VCaP (cell line): ENCODE results near the gene LRAT.
A peak's percentile ranks its signal among the peaks of the same experiment; 100 is the strongest.

Experiments used
- H3K27ac ChIP-seq: fragments of 450-650 bp; 2 replicates; pipeline ENCODE4 v1.5.1; 2017
- TF ChIP-seq, protein P1 (sequence below): fragments of 450-650 bp; conservative IDR thresholded peaks from 2 replicates; pipeline ENCODE4 v1.5.1; 2017; ENCODE audit warnings: mild to moderate bottlenecking, moderate library complexity

LRAT gene

DNA sequence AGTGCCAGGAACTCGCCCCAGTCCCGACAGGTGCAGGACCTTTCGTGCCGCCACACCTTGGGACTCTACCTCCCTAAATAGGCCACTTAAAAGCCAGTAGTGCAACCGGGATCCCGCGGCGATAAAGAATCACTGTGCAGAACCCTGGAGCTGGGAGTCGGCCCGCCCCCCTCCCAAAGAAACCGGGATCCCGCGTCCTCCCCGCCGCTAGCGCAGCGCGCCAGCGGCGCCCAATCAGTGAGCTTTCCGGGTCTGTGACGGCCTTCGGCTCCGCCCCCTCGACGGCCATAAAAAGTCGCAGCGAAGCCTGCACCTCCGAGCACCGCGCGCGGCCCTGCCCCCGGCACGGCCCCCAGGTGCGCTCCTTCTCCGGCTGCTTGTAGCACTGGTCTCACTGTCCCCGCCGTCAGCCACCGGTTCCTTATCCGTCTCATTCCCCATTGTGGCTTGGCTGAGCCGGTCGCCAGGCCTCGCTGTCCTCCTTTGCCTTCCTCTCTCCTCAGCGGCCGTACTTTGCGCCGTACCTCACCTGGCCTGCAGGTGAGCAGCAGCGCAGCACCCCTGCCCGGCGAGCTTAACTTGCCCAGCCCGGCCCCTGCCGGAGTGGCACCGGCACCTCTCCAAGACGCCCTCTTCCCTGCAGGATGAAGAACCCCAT lies at the start of gene LRAT:
Gene LRAT, plus strand, starts transcription at position 318 of the 658 bp plus-strand sequence. Its CDS starts 327 bp downstream, at position 645.
- H3K27ac ChIP-seq, result peak within 1 kb of the TSS; percentile 58
- TF ChIP-seq, protein P1, sequence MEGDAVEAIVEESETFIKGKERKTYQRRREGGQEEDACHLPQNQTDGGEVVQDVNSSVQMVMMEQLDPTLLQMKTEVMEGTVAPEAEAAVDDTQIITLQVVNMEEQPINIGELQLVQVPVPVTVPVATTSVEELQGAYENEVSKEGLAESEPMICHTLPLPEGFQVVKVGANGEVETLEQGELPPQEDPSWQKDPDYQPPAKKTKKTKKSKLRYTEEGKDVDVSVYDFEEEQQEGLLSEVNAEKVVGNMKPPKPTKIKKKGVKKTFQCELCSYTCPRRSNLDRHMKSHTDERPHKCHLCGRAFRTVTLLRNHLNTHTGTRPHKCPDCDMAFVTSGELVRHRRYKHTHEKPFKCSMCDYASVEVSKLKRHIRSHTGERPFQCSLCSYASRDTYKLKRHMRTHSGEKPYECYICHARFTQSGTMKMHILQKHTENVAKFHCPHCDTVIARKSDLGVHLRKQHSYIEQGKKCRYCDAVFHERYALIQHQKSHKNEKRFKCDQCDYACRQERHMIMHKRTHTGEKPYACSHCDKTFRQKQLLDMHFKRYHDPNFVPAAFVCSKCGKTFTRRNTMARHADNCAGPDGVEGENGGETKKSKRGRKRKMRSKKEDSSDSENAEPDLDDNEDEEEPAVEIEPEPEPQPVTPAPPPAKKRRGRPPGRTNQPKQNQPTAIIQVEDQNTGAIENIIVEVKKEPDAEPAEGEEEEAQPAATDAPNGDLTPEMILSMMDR, result peak; percentile 62

DNA sequence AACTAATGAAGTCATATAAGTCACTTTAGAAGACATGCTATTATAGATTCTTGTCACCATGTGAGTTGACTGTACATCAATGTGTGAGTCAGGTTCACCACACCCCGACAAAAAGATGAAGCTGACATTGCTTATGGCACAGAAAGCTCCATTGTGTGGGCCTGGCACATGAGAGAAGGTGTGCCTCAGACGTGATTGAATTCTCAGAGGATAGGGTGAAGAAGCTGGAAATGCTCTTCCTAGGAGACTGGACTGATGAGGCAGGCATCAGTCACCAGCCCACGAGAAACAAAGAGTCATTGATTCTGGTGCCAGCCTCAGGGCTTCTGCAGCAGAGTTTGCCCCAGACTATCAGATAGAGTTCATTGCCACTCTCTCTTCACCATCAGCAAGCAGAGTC lies 35.9 kb upstream of the LRAT start:
- H3K27ac ChIP-seq, result no peak overlapping the region
- TF ChIP-seq, protein P1, result no peak

DNA sequence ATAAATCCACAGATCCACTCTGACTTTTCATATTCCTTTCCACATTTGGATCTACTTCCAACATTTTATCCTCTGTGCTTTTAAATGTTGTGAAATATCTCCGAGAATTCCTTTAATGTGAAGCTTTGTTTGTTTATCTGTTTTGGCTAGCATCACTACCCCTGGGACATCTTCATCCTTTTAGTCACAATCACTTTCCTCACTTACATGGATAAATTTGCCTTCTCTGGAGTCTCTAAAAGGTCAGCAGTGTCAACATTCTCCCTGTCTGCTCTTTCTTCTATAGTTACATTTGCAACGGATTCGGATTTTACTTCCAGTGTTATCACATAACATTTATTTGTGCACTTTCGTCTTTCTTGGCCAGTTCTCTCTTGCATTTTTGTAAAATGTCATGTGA lies 34.2 kb upstream of the LRAT start:
- TF ChIP-seq, protein P1, result no peak
- no peak overlapping the region for H3K27ac ChIP-seq

DNA sequence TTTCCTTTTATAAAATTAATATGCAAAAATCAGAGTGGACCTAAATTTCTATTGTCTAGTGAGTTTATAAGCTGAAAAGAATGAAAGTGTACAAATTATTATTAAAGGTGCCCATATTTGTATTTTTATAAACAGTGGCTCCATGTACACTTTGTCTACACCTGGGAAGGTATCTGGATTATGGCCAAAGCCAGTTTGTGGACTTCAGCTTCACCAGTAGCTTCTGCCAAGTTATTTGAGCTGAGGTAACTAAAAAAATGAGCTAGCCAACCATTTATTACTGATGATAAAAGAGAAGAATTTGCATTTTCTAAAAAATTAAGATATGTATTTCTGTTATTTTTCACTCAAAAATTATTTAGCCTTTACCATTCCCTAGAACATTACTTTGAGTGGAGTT lies 32.3 kb upstream of the LRAT start:
- H3K27ac ChIP-seq, result no peak overlapping the region
- TF ChIP-seq, protein P1, result no peak

DNA sequence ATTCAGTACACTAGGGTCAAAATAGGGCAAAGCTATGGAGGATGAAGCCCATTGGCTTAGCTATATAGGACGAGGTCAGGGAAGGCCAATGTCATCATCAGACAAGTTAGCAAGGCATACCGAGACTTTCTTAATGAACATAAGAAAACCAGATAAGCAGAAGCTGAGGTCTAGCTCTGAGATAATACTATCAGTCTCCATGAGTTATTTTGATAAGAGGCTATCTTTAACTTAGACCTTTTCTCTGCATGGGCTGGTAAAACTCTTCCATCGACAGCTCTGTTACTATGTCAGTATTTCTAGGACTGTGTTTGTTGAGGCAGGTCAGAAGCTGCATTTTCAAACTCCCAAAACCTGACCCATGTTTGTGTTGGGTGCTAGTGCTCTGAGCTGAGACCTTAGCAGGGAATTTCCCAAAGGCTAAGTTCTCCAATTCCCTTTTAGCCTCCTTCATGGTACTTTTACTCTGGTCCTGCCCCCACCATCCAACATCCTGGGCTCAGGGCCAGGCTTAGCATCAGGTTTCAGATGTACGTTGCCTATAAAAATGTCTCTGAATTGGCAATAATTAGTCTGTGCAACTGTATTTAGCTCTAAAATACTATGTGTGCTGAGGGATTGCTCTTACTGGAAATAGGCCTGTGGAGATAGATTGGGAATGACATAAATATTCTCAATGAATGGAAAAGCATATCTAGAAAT lies 29.3 kb upstream of the LRAT start:
- H3K27ac ChIP-seq, result no peak overlapping the region
- TF ChIP-seq, protein P1, result no peak

DNA sequence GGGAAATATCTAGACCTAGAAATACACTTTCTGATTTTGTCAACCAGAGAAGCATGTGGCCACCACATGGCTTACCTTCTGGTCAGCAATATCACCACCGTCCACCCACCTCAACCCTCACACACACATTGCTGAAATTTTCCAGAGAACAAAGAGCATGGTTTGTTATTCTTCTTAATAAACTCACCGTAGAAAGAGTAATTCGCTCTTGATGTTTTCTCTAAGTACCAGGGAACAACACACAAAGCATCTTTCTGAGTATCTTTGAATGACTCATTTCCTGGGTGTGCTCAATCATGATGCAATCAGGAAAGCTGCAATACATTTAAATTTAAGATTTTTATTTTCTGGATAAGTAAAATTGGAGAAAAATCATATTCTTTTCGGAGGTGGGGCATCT lies 24.7 kb upstream of the LRAT start:
- no peak overlapping the region for H3K27ac ChIP-seq
- TF ChIP-seq, protein P1, result no peak

DNA sequence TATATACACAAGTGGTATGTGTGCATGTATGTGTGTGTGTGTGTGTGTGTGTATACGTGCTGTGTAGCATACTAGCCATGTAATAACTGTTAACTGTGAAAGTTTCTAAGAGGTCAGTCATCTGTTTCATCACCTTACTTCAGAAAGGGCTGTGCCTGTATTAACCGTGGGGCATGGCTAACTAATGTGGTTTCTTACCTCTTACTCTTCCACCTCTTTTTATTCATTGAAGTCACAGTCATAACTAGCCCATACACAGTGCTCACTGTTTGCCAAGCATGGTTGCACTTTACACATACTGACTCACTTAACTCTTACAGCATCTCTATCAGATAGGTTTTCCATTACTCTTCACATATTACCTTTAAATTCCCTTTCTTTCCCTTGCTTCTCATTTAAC lies 23.7 kb upstream of the LRAT start:
- TF ChIP-seq, protein P1, result no peak
- no peak overlapping the region for H3K27ac ChIP-seq
